Esophagus muscularis mucosa (tissue), 4 donors: Measurements from ENCODE around the gene CCRL2.

Experiments
- CTCF ChIP-seq, 3 experiments: fragments of 200-600 bp in 2 of 3; fragments of 450-650 bp in 1 of 3; sonication (generic) in 2 of 3; IDR thresholded peaks; one replicate each; pipeline ENCODE4 v1.5.1; 2017 to 2019; ENCODE audit warnings: antibody characterized with exemption in 3 of 3, mild to moderate bottlenecking in 2 of 3, moderate library complexity in 1 of 3
- EP300 ChIP-seq: sonication (generic); formaldehyde crosslinking; IDR thresholded peaks from one replicate; pipeline ENCODE4 v1.6.1; 2017; ENCODE audit warnings: antibody characterized with exemption
- POLR2A ChIP-seq: fragments of 450-650 bp; IDR thresholded peaks from one replicate; pipeline ENCODE4 v1.6.1; 2017; ENCODE audit warnings: antibody characterized with exemption, moderate library complexity, mild to moderate bottlenecking, low read depth
- POLR2AphosphoS5 ChIP-seq, 2 donors: sonication (generic); formaldehyde crosslinking; IDR thresholded peaks; one replicate each; pipeline ENCODE4 v1.6.1; 2017; ENCODE audit warnings: antibody characterized with exemption in 2 of 2

- TF ChIP-seq CTCF (IDR thresholded peaks at IDR 0.05) (peak; percentile 16 to 35 (median 28)), POLR2AphosphoS5 (IDR thresholded peaks at IDR 0.05) (no peak), POLR2A (no peak), EP300 (no peak)
Measured at GRCh38 chr3:46372492-46373359, 34.3 kb upstream of the CCRL2 start.
